Loucy (cell line): ENCODE measurements around the gene CCDC73.

Experiments
- EZH2phosphoT487 ChIP-seq: fragments of 200-600 bp; IDR thresholded peaks from 2 replicates; pipeline ENCODE4 v1.6.1; 2018; ENCODE audit warnings: antibody characterized with exemption, mild to moderate bottlenecking, moderate library complexity, borderline replicate concordance
- TF ChIP-seq, protein P1 (sequence below): fragments of 200-600 bp; sonication (generic); conservative IDR thresholded peaks from 2 replicates; pipeline ENCODE4 v1.5.1; 2014; ENCODE audit warnings: mild to moderate bottlenecking, antibody characterized with exemption, low read length

DNA sequence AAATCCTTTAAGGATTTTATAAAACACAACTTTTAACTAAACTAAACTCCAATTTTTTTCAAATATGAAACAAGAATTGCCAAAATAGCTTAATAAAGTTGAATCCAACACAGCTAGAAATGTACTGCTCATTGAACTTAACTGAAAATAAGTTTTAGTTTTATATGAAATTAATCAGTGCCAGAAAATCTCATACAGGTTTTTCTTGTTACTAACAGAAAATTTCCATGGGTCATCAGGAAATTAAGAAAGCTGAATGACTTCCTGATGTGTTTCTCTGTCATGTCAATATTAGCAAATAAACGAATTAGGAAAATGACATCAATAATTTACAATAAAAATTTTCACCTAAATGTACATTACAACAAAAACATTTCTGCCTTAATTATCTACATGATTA lies 3.5 kb downstream of the CCDC73 start:
- TF ChIP-seq, protein P1, sequence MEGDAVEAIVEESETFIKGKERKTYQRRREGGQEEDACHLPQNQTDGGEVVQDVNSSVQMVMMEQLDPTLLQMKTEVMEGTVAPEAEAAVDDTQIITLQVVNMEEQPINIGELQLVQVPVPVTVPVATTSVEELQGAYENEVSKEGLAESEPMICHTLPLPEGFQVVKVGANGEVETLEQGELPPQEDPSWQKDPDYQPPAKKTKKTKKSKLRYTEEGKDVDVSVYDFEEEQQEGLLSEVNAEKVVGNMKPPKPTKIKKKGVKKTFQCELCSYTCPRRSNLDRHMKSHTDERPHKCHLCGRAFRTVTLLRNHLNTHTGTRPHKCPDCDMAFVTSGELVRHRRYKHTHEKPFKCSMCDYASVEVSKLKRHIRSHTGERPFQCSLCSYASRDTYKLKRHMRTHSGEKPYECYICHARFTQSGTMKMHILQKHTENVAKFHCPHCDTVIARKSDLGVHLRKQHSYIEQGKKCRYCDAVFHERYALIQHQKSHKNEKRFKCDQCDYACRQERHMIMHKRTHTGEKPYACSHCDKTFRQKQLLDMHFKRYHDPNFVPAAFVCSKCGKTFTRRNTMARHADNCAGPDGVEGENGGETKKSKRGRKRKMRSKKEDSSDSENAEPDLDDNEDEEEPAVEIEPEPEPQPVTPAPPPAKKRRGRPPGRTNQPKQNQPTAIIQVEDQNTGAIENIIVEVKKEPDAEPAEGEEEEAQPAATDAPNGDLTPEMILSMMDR, result no peak
- TF ChIP-seq EZH2phosphoT487, result no peak
